Osteoblast (primary cell): Measurements from ENCODE around the gene OGFOD2. TPM values are rescaled to one million over a fixed set of nuclear protein-coding genes. Genes with fewer than 3 reads are reported as not detected.

Source experiments
- DNase-seq: peaks from one replicate; pipeline ENCODE4 v3.0.0; 2011; ENCODE audit warnings: low spot score, mixed read lengths; ENCODE audit not compliant: insufficient read length; ENCODE audit errors: missing footprints
- H2AFZ ChIP-seq: 2 replicates; pipeline ENCODE4 v1.6.0; 2011; ENCODE audit warnings: mild to moderate bottlenecking, low read length
- H3K27ac ChIP-seq: 2 replicates; pipeline ENCODE4 v1.5.1; 2011; ENCODE audit warnings: mild to moderate bottlenecking, low read depth, low read length, moderate library complexity
- H3K27me3 ChIP-seq: 2 replicates; pipeline ENCODE4 v1.6.0; 2012; ENCODE audit warnings: mild to moderate bottlenecking, control low read depth, inconsistent platforms, low read length, moderate library complexity; ENCODE audit not compliant: insufficient read depth
- H3K36me3 ChIP-seq: 2 replicates; pipeline ENCODE4 v1.5.1; 2011; ENCODE audit warnings: mild to moderate bottlenecking, low read length, control low read depth, moderate library complexity; ENCODE audit not compliant: insufficient read depth
- H3K4me1 ChIP-seq: 2 replicates; pipeline ENCODE4 v1.5.1; 2011; ENCODE audit warnings: mild to moderate bottlenecking, low read length, control low read depth, moderate library complexity; ENCODE audit not compliant: insufficient read depth
- H3K4me2 ChIP-seq: 2 replicates; pipeline ENCODE4 v1.6.0; 2011; ENCODE audit warnings: mild to moderate bottlenecking, low read length; ENCODE audit not compliant: insufficient read depth
- H3K4me3 ChIP-seq: fragments of 200-600 bp; sonication (generic); 3 replicates; pipeline ENCODE4 v1.5.1; 2012; ENCODE audit warnings: mild to moderate bottlenecking, low read length, inconsistent platforms; ENCODE audit not compliant: insufficient read depth
- H3K79me2 ChIP-seq: 2 replicates; pipeline ENCODE4 v1.6.0; 2012; ENCODE audit warnings: mild to moderate bottlenecking, low read length, control low read depth, inconsistent platforms; ENCODE audit not compliant: insufficient read depth
- H3K9me3 ChIP-seq: 2 replicates; pipeline ENCODE4 v1.5.1; 2011; ENCODE audit warnings: low read depth, low read length, control low read depth
- H4K20me1 ChIP-seq: 2 replicates; pipeline ENCODE4 v1.6.0; 2012; ENCODE audit warnings: mild to moderate bottlenecking, low read length, control low read depth; ENCODE audit not compliant: insufficient read depth
- CTCF ChIP-seq: IDR thresholded peaks from 2 replicates; pipeline ENCODE4 v1.5.1; 2011; ENCODE audit warnings: mild to moderate bottlenecking, low read depth, low read length, moderate library complexity; ENCODE audit errors: extremely low read depth
- total RNA-seq: library from RNA; depleted of rRNA; stranded (reverse); fragments of >200 nt; gene quantifications from 2 replicates; pipeline ENCODE4 v1.2.3, GENCODE V29; 2012

The OGFOD2 gene
- total RNA-seq, 1 donor: 6.5 TPM

GRCh38 chr12:122994140-122994675 is 19.2 kb downstream of the OGFOD2 start:
- no peak overlapping the region for H2AFZ ChIP-seq

GRCh38 chr12:122994781-122995502 is 19.9 kb downstream of the OGFOD2 start:
- H3K9me3 ChIP-seq: no peaks in the 10 kb centered on the region
- H3K27ac ChIP-seq: no peak overlapping the region
- no peaks in the 10 kb centered on the region for H3K36me3 ChIP-seq
- no peaks in the 10 kb centered on the region for H3K27me3 ChIP-seq
- no peak overlapping the region for H2AFZ ChIP-seq
- TF ChIP-seq CTCF: no peak
- H3K4me2 ChIP-seq: no peak overlapping the region
- H4K20me1 ChIP-seq: no peaks in the 10 kb centered on the region
- peak; percentile 76 for DNase-seq
- no peak overlapping the region for H3K4me3 ChIP-seq
- no peaks in the 10 kb centered on the region for H3K4me1 ChIP-seq
- H3K79me2 ChIP-seq: no peaks in the 10 kb centered on the region

More at GRCh38 chr12:122994140-122994675, 19.2 kb downstream of the OGFOD2 start:
- no peaks in the 10 kb centered on the region for H3K9me3 ChIP-seq
- H3K36me3 ChIP-seq: no peaks in the 10 kb centered on the region
- no peak overlapping the region for H3K4me3 ChIP-seq
- no peaks in the 10 kb centered on the region for H3K4me1 ChIP-seq
- no peak overlapping the region for H3K4me2 ChIP-seq
- H3K79me2 ChIP-seq: no peaks in the 10 kb centered on the region
- no peaks in the 10 kb centered on the region for H3K27me3 ChIP-seq
- TF ChIP-seq CTCF: no peak
- no peaks in the 10 kb centered on the region for H4K20me1 ChIP-seq
- H3K27ac ChIP-seq: no peak overlapping the region
- DNase-seq: peak; percentile 54

GRCh38 chr12:122995503-122996187 is 20.6 kb downstream of the OGFOD2 start:
- H3K27me3 ChIP-seq: no peaks in the 10 kb centered on the region
- no peak overlapping the region for H2AFZ ChIP-seq
- H3K4me3 ChIP-seq: no peak overlapping the region
- no peaks in the 10 kb centered on the region for H3K4me1 ChIP-seq
- TF ChIP-seq CTCF: no peak
- peak; percentile 73 for DNase-seq
- no peak overlapping the region for H3K27ac ChIP-seq
- no peaks in the 10 kb centered on the region for H3K79me2 ChIP-seq
- no peak overlapping the region for H3K4me2 ChIP-seq
- H4K20me1 ChIP-seq: no peaks in the 10 kb centered on the region
- H3K36me3 ChIP-seq: no peaks in the 10 kb centered on the region
- no peaks in the 10 kb centered on the region for H3K9me3 ChIP-seq

- Histone ChIP-seq H3K4me3 (no peak overlapping the region), H3K4me2 (no peak overlapping the region), H3K36me3 (peaks cover 2% of the 10 kb centered on the region), H3K9me3 (no peaks in the 10 kb centered on the region), H3K27ac (no peak overlapping the region), H4K20me1 (no peaks in the 10 kb centered on the region), H2AFZ (no peak overlapping the region), H3K4me1 (no peaks in the 10 kb centered on the region), H3K27me3 (no peaks in the 10 kb centered on the region), H3K79me2 (no peaks in the 10 kb centered on the region)
- DNase-seq: peak; percentile 56
- no peak for TF ChIP-seq CTCF
Observed at GRCh38 chr12:122996188-122996601, 21.2 kb downstream of the OGFOD2 start.
